ENCODE data around the gene HAUS8.
"Not testable (repeated sequence)": the region's sequence is repeated elsewhere in the genome, so short reads cannot be mapped to it uniquely, and the experiment has no call there.

HAUS8 gene

DNA sequence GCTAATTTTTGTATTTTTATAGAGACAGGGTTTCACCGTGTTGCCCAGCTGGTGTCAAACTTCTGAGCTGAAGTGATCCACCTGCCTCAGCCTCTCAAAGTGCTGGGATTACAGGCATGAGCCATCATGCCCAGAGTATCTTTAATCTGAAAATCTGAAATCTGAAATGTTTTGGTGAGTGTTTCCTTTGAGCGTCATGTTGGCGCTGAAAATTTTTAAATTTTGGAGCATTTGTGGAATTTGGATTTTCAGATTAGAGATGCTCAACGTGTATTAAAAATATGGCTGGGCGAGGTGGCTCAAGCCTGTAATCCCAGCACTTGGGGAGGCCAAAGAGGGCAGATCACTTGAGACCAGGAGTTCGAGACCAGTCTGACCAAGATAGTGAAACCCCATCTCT lies 43.5 kb downstream of the HAUS8 start:
- no peak overlapping the region for H3K27ac ChIP-seq
- TF ChIP-seq CTCF (conservative IDR thresholded peaks at IDR 0.05), result no peak
- no peak for TF ChIP-seq ZFX (IDR thresholded peaks at IDR 0.05)

GRCh38 chr19:17027535-17027975 lies 47.7 kb downstream of the HAUS8 start:
- H3K27ac ChIP-seq, result no peak overlapping the region
- no peak for TF ChIP-seq CTCF (conservative IDR thresholded peaks at IDR 0.05)
- TF ChIP-seq ZFX (IDR thresholded peaks at IDR 0.05), result no peak

- H3K27ac ChIP-seq, result no peak within 1 kb of the TSS
- TF ChIP-seq CTCF (conservative IDR thresholded peaks at IDR 0.05) (no peak), ZFX (IDR thresholded peaks at IDR 0.05) (no peak)
Measured at GRCh38 chr19:17026706-17027534, 48.3 kb downstream of the HAUS8 start, which contains the start of gene CPAMD8. CPAMD8 (minus strand) TSS chr19:17026810; CDS start chr19:17026642, 168 bp downstream.

- no peak overlapping the region for H3K27ac ChIP-seq
- TF ChIP-seq ZFX (IDR thresholded peaks at IDR 0.05) (no peak), CTCF (conservative IDR thresholded peaks at IDR 0.05) (no peak)
Measured at GRCh38 chr19:17025991-17026658, 49.1 kb downstream of the HAUS8 start.

DNA sequence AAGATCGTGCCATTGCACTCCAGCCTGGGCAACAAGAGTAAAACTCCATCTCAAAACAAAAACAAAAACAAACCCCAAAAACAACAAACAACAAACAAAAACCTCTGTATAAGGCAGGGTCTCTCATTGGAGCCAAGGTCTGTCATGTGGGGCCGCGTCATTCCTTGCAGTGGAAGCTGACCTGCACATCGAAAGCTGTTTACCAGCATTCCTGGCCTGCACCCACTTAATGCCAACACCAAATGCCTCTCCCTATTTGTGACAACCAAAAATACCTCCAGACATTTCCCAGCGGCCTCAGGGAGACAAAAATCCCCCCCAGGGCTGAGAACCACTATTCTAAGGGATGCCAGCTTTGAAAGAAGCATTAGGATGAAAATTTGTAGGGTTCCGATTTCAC lies 49.9 kb downstream of the HAUS8 start:
- TF ChIP-seq ZFX (IDR thresholded peaks at IDR 0.05), result no peak
- TF ChIP-seq CTCF (conservative IDR thresholded peaks at IDR 0.05), result no peak
- no peak overlapping the region for H3K27ac ChIP-seq

DNA sequence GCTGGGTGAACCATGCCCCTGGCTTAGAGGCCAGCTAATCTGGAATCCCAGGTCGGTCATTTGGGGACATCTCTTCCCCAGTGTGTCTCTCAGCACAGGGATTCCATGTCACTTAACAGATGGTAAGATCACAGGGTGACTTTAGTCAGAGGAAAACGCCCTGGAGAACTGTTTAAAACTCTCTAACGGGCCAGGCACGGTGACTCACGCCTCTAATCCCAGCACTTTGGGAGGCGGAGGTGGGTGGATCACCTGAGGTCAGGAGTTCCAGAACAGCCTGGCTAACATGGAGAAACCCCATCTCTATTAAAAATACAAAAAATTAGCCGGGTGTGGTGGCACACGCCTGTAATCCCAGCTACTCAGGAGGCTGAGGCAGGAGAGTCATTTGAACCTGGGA lies 50.3 kb downstream of the HAUS8 start:
- not testable (repeated sequence) for H3K27ac ChIP-seq

GRCh38 chr19:17023805-17024204 lies 51.4 kb downstream of the HAUS8 start:
- TF ChIP-seq CTCF (conservative IDR thresholded peaks at IDR 0.05) (no peak), ZFX (IDR thresholded peaks at IDR 0.05) (no peak)

More at GRCh38 chr19:17023805-17024204, 51.4 kb downstream of the HAUS8 start:
- H3K27ac ChIP-seq, result no peak overlapping the region
